Hepatocyte (in vitro differentiated cells): ENCODE results near the gene RGS19.

Experiments used
- CTCF ChIP-seq: fragments of 200-600 bp; sonication (generic); IDR thresholded peaks from 2 replicates; pipeline ENCODE4 v1.5.1; 2016; ENCODE audit warnings: antibody characterized with exemption, mild to moderate bottlenecking; ENCODE audit not compliant: poor library complexity
- EZH2phosphoT487 ChIP-seq: fragments of 200-600 bp; sonication (generic); IDR thresholded peaks from one replicate; pipeline ENCODE4 v1.6.1; 2018; ENCODE audit warnings: antibody characterized with exemption, mild to moderate bottlenecking, low read depth, moderate library complexity; ENCODE audit not compliant: unreplicated experiment, severe bottlenecking

- TF ChIP-seq CTCF: peak; percentile 68
- TF ChIP-seq EZH2phosphoT487: no peak
These were observed 9.6 kb downstream of the RGS19 start for GRCh38 chr20:64069614-64070243.
